Measurements from ENCODE around the gene CCDC196. TPM values are rescaled to one million over a fixed set of nuclear protein-coding genes. Genes with fewer than 3 reads are reported as not detected.

The CCDC196 gene
- total RNA-seq, 1 experiment from 2014 or later = not detected

GRCh38 chr14:66476964-66477363 lies 9.2 kb upstream of the CCDC196 start:
- H3K4me1 Mint-ChIP-seq = no peaks in the 10 kb centered on the region
- CTCF ChIA-PET = interaction anchor here (0.5 to 1.2 kb wide), 2 partner anchors 18 to 118 kb away, joined by 4 read pairs; no protein-coding TSS in a partner anchor
- peaks cover 35% of the 10 kb centered on the region for H3K9me3 Mint-ChIP-seq
- no peak overlapping the region for H3K27ac Mint-ChIP-seq
- TF ChIP-seq ZNF219 (CRISPR knock-in tag; IDR thresholded peaks at IDR 0.05; ENCODE audit: borderline replicate concordance) (no peak), NR1H2 (CRISPR knock-in tag; IDR thresholded peaks at IDR 0.05) (no peak), MXD4 (CRISPR knock-in tag; IDR thresholded peaks at IDR 0.05; ENCODE audit: borderline replicate concordance) (no peak), IRF2 (CRISPR knock-in tag; IDR thresholded peaks at IDR 0.05; ENCODE audit: borderline replicate concordance, low read depth) (no peak), USF2 (CRISPR knock-in tag; IDR thresholded peaks at IDR 0.05) (no peak), ETV6 (CRISPR knock-in tag; IDR thresholded peaks at IDR 0.05) (no peak), USF1 (CRISPR knock-in tag; IDR thresholded peaks at IDR 0.05) (no peak), GRHL2 (CRISPR knock-in tag; IDR thresholded peaks at IDR 0.05; ENCODE audit: insufficient replicate concordance, severe bottlenecking) (no peak), SMAD4 (CRISPR knock-in tag; IDR thresholded peaks at IDR 0.05) (no peak), HMGA2 (CRISPR knock-in tag; IDR thresholded peaks at IDR 0.05) (no peak), RORB (CRISPR knock-in tag; IDR thresholded peaks at IDR 0.05) (no peak), FOXJ3 (CRISPR knock-in tag; IDR thresholded peaks at IDR 0.05; ENCODE audit: borderline replicate concordance) (no peak)
- ATAC-seq (no peak), DNase-seq (ENCODE audit: low spot score) (no peak)
- H3K4me3 Mint-ChIP-seq = no peak overlapping the region
- POLR2A ChIA-PET = interaction anchor here (0.5 kb wide), 1 partner anchor 42 kb away, joined by 3 read pairs; no protein-coding TSS in a partner anchor
- peaks cover 15% of the 10 kb centered on the region for H3K36me3 Mint-ChIP-seq
- no peaks in the 10 kb centered on the region; the same call in 1 of the 2 replicates for H3K27me3 Mint-ChIP-seq (ENCODE audit: low read depth)

DNA sequence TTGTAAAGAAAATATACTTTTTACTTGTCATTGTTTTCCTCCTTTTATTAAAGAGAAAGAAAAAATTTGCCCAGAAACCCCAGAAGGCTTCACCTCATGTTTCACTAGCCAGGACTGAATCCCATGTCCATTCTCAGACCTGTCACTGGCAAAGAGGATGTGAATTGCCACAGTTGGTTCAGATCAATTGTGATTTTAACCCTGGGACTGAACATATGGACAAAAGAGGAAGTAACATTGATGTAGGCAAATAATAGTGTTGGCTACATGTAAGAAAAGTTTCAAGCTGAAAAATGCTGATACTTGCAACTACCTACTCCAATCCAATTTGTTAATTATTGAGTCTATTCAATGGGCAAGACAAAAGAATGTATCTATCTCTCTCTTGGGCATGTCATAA lies 8.6 kb upstream of the CCDC196 start:
- ATAC-seq = no peak
- Mint-ChIP-seq H3K27me3 (ENCODE audit: low read depth) (no peaks in the 10 kb centered on the region), H3K4me3 (no peak overlapping the region), H3K9me3 (peaks cover 29% of the 10 kb centered on the region), H3K4me1 (no peaks in the 10 kb centered on the region), H3K36me3 (peaks cover 9% of the 10 kb centered on the region; the same call in 1 of the 2 replicates), H3K27ac (no peak overlapping the region)
- POLR2A ChIA-PET = no interaction called here
- CTCF ChIA-PET = interaction anchor here (0.5 to 1.2 kb wide), 3 partner anchors 18 to 118 kb away, joined by 3 to 4 read pairs (median 4); no protein-coding TSS in a partner anchor
- no peak for DNase-seq (ENCODE audit: low spot score)
- TF ChIP-seq PRDM15 (CRISPR knock-in tag; IDR thresholded peaks at IDR 0.05) (no peak), SOX15 (CRISPR knock-in tag; IDR thresholded peaks at IDR 0.05) (no peak), ZNF671 (CRISPR knock-in tag; IDR thresholded peaks at IDR 0.05) (no peak), MYBL2 (CRISPR knock-in tag; IDR thresholded peaks at IDR 0.05) (no peak), GRHL2 (CRISPR knock-in tag; IDR thresholded peaks at IDR 0.05; ENCODE audit: insufficient replicate concordance, severe bottlenecking) (no peak), ZMAT4 (CRISPR knock-in tag; IDR thresholded peaks at IDR 0.05) (no peak), USF1 (CRISPR knock-in tag; IDR thresholded peaks at IDR 0.05) (no peak), AFF4 (CRISPR knock-in tag; IDR thresholded peaks at IDR 0.05; ENCODE audit: borderline replicate concordance) (no peak)
- TF ChIP-seq, protein P1, sequence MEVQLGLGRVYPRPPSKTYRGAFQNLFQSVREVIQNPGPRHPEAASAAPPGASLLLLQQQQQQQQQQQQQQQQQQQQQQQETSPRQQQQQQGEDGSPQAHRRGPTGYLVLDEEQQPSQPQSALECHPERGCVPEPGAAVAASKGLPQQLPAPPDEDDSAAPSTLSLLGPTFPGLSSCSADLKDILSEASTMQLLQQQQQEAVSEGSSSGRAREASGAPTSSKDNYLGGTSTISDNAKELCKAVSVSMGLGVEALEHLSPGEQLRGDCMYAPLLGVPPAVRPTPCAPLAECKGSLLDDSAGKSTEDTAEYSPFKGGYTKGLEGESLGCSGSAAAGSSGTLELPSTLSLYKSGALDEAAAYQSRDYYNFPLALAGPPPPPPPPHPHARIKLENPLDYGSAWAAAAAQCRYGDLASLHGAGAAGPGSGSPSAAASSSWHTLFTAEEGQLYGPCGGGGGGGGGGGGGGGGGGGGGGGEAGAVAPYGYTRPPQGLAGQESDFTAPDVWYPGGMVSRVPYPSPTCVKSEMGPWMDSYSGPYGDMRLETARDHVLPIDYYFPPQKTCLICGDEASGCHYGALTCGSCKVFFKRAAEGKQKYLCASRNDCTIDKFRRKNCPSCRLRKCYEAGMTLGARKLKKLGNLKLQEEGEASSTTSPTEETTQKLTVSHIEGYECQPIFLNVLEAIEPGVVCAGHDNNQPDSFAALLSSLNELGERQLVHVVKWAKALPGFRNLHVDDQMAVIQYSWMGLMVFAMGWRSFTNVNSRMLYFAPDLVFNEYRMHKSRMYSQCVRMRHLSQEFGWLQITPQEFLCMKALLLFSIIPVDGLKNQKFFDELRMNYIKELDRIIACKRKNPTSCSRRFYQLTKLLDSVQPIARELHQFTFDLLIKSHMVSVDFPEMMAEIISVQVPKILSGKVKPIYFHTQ (CRISPR knock-in tag; IDR thresholded peaks at IDR 0.05) = no peak

Data from WTC11 (cell line).